CD4-positive, alpha-beta T cell treated with Interleukin-6 at 100 ng/mL for 8 hours (primary cell): ENCODE data around the gene NOL4.
"Not testable (repeated sequence)": the region's sequence is repeated elsewhere in the genome, so short reads cannot be mapped to it uniquely, and the experiment has no call there.

Experiments
- DNase-seq: peaks from one replicate; pipeline ENCODE4 v3.0.0-alpha.2; 2020; ENCODE audit warnings: mixed read lengths, low spot score

Gene NOL4

DNA sequence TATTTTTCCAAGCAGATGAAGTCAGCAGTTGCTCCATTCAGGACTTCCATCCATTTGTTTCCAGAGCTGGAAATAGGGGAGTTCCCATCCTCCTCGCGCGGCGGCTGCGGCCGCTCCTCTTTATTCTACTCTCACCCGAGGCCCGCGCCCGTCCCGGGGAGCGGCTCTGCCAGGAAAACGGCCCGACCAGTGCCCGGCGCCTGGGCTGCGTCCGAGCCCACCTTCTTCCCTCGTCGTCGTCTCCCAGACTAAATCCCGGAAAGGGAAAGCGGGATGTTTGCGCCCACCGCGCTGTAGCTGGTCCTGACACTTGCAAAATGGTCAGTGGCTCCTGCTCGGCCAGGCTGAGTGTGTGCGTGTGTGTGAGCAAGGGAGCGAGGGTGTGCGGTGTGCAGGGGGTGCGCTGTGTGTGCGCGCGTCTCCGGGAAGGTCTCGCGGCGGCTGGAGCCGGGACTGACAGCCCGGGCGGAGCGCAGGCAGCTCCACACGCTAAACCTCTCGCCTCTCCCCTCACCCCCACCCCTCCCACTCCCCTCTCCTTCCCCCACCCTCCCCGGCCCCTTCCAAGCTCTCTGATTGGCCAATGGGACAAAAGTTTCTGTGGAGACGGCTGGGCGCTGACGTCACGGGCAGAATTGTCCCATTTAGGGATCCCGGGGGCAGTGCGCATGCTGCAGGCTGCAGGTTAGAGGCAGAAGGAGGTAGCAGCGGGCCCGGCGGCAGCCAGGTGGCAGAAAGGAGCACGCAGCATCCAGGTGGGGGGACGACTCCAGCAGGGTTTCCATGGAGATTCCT lies at the start of gene NOL4:
TSS of gene NOL4 (minus strand) at position 491 of the 795 bp plus-strand sequence. CDS start 1,660 bp downstream, outside the sequence.
- no peak for DNase-seq

DNA sequence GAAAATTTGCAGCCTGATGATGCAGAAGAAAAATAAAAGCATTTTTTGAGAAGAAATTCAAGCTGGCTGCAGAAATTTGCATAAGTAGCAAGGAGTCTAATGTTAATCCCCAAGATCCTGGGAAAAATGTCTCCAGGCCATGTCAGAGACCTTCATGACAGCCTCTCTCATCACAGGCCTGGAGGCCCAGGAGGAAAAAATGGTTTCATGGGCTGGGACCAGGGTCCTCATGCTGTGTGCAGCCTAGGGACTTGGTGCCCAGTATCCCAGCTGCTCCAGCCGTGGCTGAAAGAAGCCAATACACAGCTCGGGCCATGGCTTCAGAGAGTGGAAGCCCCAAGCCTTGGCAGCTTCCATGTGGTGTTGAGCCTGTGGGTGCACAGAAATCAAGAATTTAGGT lies 41.3 kb upstream of the NOL4 start:
- not testable (repeated sequence) for DNase-seq

- DNase-seq = no peak
Observed at GRCh38 chr18:34261865-34262780, 37.4 kb upstream of the NOL4 start.

GRCh38 chr18:34258176-34258575 lies 33.5 kb upstream of the NOL4 start:
- no peak for DNase-seq

DNA sequence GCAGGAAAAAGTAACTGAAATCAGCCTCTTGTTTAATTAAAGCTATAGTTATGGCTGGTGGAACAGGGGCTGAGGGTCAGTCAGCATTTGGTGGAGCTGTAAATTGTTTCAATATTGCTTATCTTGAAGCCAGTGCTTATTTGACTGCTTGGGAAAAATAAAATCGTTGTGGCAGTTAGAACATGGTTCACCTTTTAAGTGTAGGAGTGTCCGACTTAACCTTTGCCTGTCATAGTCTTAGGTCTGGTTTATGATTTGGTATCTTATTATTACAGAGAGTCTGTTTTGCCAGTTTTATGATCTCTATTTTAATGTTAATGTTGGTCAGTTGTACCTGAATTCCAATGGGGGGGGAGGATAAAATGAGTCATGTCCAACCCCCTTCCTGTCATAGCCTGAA lies 27.2 kb upstream of the NOL4 start:
- no peak for DNase-seq

GRCh38 chr18:34248727-34249126 lies 24.0 kb upstream of the NOL4 start:
- no peak for DNase-seq

DNA sequence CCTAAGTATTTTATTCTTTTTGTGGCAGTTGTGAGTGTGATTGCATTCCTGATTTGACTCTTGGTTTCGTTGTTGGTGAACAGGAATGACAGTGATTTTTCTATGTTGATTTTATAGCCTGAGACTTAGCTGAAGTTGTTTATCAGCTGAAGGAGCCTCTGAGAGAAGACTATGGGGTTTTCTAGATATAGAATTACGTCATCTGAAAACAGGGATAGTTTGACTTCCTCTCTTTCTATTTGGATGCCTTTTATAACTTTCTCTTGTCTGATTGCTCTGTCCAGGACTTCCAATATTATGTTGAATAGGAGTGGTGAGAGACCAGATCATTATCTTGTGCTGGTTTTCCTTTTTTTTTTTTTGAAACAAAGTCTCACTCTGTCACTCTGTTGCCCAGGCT lies 18.0 kb upstream of the NOL4 start:
- no peak for DNase-seq

DNA sequence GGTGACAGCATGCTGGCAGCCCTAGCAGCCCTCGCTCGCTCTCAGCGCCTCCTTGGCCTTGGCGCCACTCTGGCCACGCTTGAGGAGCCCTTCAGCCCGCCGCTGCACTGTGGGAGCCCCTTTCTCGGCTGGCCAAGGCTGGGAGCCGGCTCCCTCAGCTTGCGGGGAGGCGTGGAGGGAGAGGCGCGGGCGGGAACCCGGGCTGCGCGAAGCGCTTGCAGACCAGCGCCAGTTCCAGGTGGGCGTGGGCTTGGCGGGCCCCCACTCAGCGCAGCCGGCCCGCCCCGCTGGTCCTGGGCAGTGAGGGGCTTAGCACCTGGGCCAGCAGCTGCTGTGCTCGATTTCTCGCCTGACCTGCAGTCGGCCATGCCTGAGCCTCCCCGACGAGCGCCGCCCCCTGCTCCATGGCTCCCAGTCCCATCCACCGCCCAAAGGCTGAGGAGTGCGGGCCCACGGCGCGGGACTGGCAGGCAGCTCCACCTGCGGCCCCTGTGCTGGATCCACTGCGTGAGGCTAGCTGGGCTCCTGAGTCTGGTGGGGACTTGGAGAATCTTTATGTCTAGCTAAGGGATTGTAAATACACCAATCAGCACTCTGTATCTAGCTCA lies 9.2 kb upstream of the NOL4 start:
- not testable (repeated sequence) for DNase-seq

DNA sequence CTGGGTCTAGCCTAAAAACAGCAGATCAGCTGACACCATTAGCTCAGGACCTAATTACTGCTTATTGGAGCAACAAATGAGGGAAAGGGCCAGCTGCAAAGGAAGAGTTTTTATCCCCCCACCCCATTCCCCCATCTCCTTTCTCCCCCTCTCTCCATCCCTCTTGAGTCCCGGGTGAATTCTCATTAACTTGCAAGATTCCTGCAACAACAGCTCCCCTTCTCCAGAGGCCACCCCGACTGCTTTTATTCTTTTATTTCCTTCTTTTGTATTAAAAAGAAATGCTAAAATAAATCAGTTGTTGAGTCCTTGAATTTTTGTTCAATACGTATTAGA lies 473 bp upstream of the NOL4 start:
- no peak for DNase-seq

- no peak for DNase-seq
Observed at GRCh38 chr18:34223893-34224422, 755 bp downstream of the NOL4 start.

DNA sequence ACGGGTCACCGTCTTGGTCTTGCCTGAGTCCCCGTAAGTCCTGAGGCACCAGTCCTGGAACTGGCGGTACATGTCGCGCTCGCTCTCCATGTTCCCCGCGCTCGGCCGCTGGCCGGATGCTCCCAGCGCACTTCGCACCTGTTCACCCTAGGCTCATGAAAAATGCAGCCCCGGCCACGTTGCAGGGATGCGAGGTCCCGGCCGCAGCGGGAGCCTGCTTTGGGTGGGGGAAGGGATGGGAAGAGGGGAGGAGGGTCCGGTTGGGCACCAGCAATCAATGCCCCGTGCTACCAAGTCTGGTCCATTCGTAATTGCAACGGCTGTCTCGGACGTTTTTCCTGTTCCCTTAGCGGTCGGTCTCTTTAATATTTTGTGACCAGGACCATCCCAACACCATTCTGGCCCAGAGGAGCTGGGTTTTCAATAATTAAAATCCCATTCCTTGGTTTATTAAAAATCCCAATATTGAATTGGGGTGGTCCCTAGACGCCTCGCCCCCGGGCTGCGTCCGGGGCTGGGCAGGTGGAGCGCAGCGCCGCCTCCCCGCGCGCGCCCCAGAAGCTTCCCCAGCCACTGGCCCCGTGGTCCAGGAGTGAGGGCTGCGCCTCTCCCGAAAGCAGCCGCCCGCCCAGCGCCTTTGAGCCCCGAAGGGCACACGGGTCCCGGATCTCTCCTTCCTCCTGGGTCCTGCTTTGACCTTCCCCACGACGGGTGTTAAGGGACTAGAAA lies 1.4 kb downstream of the NOL4 start:
- DNase-seq = no peak

DNA sequence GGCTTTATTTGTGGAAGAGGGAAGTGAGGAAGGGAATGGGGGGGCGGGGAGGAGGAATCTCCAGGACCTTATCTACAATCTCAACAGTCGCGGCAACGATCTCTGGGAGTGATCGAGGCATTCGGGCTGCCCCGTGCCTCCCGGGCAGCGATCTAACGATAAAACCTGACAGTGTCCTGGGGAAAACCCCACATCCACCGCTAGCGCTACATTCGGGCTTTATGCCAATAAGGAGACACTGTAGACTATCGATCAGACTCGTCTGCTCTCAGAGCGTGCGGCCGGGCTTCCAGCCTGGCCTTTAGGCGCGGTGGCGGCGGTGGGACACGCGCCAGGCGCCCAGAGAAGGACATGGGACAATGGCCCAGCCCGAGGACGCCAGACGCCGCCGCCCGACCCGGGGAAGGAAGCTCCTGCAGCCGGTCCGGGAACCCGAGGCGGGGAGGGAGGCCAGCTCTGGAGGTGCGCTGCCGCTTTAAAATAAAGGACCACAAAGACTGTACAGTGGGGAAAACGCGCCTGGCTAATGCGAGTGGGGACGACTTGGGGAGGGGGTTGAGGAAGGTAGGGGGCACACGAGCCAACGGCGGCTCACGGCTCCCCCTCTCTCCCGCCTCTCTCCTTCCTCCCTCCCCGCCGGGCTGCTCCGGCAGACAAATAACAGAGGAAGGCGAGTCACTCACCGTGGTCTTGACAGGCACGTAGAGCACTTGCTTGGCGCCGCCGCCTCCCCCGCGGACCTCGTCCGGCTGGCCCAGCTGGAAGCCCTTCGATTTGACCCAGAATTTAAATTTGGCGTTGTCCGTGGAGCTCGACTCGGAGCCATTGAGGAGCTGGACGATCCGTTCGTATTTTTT lies 2.2 kb downstream of the NOL4 start:
- DNase-seq = no peak

DNA sequence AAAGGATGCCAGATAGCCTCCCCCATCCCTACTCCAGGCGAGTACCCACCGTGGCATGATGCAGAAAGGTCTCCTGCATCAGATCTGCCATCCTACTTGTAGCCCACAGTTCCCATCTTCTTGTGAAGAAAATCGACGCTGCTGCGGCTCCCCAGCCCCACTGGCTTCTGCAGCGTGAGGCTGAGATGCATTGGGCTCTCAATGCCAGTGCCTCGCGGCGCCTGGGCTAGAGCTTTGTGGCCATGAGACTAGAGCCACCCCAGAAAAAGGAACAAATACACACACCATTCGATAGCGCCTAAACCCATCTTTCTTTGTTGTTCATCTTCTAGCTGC lies 2.8 kb downstream of the NOL4 start:
- DNase-seq = no peak

DNA sequence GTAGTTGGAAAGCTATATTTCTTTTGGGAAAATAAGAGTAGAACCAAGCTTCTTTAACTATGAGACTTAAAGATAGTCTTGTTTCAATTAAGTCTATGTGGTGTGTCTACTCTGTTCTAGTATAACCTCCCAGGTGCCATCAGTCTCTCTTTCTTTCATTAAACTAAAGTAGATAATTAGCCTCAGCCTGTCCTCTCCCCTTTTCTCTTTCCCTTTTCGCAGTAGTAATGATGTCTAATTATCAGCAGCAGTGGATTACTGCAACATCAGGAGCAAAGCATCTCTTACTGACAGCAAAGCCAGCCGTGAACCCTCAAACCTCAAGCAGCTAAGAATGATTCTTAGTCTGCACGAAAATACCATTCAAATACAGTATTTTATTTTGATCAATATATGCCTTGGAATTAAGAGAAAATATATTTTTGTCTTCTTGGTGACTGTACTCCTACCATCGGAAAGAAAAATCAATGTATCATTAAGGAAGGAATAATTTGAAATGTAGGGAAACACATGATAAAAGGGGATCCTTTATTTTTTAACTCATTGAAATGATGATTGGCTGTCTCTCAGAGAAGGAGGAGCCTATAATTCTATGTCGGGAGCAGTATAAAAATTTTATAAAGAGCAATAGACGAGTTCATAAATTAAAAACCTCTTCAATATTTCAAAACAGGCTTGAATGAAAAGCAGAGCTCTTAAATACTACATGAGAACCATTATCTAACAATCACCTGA lies 4.5 kb downstream of the NOL4 start:
- DNase-seq = no peak

GRCh38 chr18:34219651-34220050 lies 5.1 kb downstream of the NOL4 start:
- DNase-seq = no peak

DNA sequence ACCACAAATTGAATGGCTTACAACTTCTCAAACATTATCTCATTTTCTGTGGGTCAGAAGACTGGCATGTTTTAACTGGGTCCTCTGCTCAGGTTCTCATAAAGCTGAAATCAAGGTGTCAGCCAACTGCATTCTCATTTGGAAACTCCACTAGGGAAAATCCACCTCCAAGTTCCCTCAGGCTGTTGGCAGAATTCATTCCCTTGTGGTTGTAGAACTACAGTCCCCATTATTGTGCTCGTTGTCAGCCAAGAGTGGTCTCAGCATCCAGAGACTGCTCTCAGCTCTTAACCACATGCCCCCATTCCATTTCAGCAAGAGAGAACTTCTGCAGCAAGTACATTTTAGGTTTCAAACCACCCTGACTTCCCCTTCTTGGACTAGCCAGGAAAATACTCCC lies 12.2 kb downstream of the NOL4 start:
- DNase-seq = no peak

DNA sequence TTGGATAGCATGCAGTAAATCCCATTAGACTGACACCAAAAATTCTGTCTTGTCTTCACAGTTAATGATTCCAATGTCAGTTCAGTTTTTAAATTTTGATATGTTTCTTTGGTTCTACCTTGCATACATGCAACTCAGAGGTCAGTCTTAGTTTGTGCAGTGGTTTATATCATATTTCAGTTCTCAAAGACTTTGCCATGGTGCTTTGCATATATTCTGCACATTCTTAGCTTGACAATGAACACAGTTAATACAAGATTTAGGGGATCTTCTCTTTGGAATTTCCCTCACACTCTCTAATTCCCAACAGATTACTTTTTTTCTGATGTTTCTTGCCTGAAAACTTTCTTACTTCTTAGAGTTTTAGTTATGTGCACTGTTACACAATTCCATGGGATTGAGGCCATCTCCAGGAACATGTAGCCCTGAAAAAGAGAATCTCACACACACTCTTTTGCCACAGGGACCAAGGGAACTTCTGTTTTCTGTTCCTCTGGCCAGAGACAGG lies 17.3 kb downstream of the NOL4 start:
- DNase-seq = no peak

DNA sequence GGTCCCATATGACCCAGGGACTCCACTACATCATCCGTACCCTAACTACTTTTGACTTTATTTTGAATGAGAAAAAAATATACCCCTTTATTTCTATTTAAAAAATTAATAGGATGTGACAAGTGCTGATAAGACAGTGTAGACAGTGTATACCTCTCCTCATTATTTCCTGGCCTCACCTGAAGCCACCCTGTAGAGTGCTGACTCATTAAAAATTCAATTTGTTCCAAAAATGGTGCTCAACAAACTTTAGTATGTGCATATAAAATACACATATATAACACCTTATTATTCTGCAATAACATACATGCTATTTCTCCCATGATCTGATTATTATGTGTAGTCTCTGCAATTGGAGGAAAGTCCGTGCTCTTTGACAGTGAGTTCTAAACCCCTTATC lies 20.8 kb downstream of the NOL4 start:
- DNase-seq = no peak

- DNase-seq = no peak
Observed at GRCh38 chr18:34196256-34196655, 28.5 kb downstream of the NOL4 start.

- DNase-seq = no peak
Observed at GRCh38 chr18:34194239-34194638, 30.5 kb downstream of the NOL4 start.
